ENCODE measurements around the gene VWA5B1.

Gene VWA5B1

GRCh38 chr1:20322825-20323612 is 32.3 kb downstream of the VWA5B1 start:
- no peak for DNase-seq

- no peak for DNase-seq
Observed at GRCh38 chr1:20323613-20323920, 32.9 kb downstream of the VWA5B1 start.

- no peak for DNase-seq
Observed at GRCh38 chr1:20324704-20325406, 34.2 kb downstream of the VWA5B1 start.

GRCh38 chr1:20325407-20325843 is 34.8 kb downstream of the VWA5B1 start:
- no peak for DNase-seq

GRCh38 chr1:20325844-20326420 is 35.3 kb downstream of the VWA5B1 start:
- no peak for DNase-seq

GRCh38 chr1:20327467-20327866 is 36.8 kb downstream of the VWA5B1 start:
- DNase-seq: no peak

- no peak for DNase-seq
Observed at GRCh38 chr1:20328201-20328600, 37.5 kb downstream of the VWA5B1 start.

GRCh38 chr1:20329793-20330542 is 39.3 kb downstream of the VWA5B1 start:
- DNase-seq: no peak

- no peak for DNase-seq
Observed at GRCh38 chr1:20334103-20334502, 43.4 kb downstream of the VWA5B1 start.

- no peak for DNase-seq
Observed at GRCh38 chr1:20336105-20336605, 45.5 kb downstream of the VWA5B1 start.

- no peak for DNase-seq
Observed at GRCh38 chr1:20337581-20337980, 46.9 kb downstream of the VWA5B1 start.

- no peak for DNase-seq
Observed at GRCh38 chr1:20339811-20340457, 49.3 kb downstream of the VWA5B1 start.

- no peak for DNase-seq
Observed at GRCh38 chr1:20342294-20343148, 51.8 kb downstream of the VWA5B1 start.

GRCh38 chr1:20343149-20343937 is 52.7 kb downstream of the VWA5B1 start:
- DNase-seq: no peak

- no peak for DNase-seq
Observed at GRCh38 chr1:20343938-20344302, 53.2 kb downstream of the VWA5B1 start.

GRCh38 chr1:20344738-20345137 is 54.1 kb downstream of the VWA5B1 start:
- no peak for DNase-seq

- DNase-seq: no peak
Observed at GRCh38 chr1:20345419-20345818, 54.7 kb downstream of the VWA5B1 start.

GRCh38 chr1:20346433-20346832 is 55.8 kb downstream of the VWA5B1 start:
- DNase-seq: no peak

- DNase-seq: no peak
Observed at GRCh38 chr1:20347699-20348098, 57.0 kb downstream of the VWA5B1 start.

- no peak for DNase-seq
Observed at GRCh38 chr1:20348326-20348915, 57.7 kb downstream of the VWA5B1 start.

- no peak for DNase-seq
Observed at GRCh38 chr1:20349561-20349960, 58.9 kb downstream of the VWA5B1 start.

All from NCI-H2081 (cell line).